Loucy (cell line): Measurements from ENCODE around the gene NCOA1.

Source experiments
- EZH2phosphoT487 ChIP-seq: fragments of 200-600 bp; IDR thresholded peaks from 2 replicates; pipeline ENCODE4 v1.6.1; 2018; ENCODE audit warnings: antibody characterized with exemption, mild to moderate bottlenecking, moderate library complexity, borderline replicate concordance
- TF ChIP-seq, protein P1 (sequence below): fragments of 200-600 bp; sonication (generic); conservative IDR thresholded peaks from 2 replicates; pipeline ENCODE4 v1.5.1; 2014; ENCODE audit warnings: mild to moderate bottlenecking, antibody characterized with exemption, low read length

DNA sequence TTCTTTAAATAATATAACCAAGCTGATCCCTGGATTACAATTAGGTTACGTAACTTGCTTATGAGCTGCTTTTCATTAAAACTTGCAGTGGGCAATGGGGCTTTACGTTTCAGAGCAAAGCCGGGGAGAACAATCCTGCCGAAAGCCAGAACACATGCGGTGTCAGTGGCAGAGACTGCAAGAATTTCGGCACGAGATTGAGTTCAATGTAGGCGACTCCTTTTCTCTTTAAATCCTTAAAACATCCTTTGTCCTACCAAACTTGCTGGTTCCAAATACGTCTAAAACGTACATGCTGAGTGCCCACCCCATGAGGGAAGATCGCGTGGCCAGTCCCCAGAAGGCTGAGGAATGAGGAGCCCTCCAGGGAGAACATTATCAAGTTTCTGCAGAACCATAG, 36.8 kb upstream of the NCOA1 start:
- TF ChIP-seq, protein P1, sequence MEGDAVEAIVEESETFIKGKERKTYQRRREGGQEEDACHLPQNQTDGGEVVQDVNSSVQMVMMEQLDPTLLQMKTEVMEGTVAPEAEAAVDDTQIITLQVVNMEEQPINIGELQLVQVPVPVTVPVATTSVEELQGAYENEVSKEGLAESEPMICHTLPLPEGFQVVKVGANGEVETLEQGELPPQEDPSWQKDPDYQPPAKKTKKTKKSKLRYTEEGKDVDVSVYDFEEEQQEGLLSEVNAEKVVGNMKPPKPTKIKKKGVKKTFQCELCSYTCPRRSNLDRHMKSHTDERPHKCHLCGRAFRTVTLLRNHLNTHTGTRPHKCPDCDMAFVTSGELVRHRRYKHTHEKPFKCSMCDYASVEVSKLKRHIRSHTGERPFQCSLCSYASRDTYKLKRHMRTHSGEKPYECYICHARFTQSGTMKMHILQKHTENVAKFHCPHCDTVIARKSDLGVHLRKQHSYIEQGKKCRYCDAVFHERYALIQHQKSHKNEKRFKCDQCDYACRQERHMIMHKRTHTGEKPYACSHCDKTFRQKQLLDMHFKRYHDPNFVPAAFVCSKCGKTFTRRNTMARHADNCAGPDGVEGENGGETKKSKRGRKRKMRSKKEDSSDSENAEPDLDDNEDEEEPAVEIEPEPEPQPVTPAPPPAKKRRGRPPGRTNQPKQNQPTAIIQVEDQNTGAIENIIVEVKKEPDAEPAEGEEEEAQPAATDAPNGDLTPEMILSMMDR = no peak
- TF ChIP-seq EZH2phosphoT487 = no peak
